Measurements from ENCODE around the gene RPL15. TPM values are rescaled to one million over a fixed set of nuclear protein-coding genes. Genes with fewer than 3 reads are reported as not detected.

RPL15 gene
- total and polyA plus RNA-seq, 2 experiments from 2014 or later, result 1,419 to 2,722 TPM

GRCh38 chr3:23948761-23949160, 31.8 kb downstream of the RPL15 start:
- no peak overlapping the region for H3K4me3 ChIP-seq
- H3K27me3 ChIP-seq, result no peaks in the 10 kb centered on the region
- H3K36me3 ChIP-seq, result peaks cover 3% of the 10 kb centered on the region
- H3K4me1 ChIP-seq (ENCODE audit: low read depth), result peaks cover 45% of the 10 kb centered on the region
- TF ChIP-seq CTCF (IDR thresholded peaks at IDR 0.05; ENCODE audit: low read depth, low read length), result no peak
- H3K9me3 ChIP-seq (ENCODE audit: low read depth), result no peaks in the 10 kb centered on the region
- peak in 1 of 2 donors; percentile 14 for DNase-seq (ENCODE audit: low read depth in 1 of 2, low spot score in 1 of 2)
- no peak overlapping the region for H3K27ac ChIP-seq

- no peak overlapping the region for H3K4me3 ChIP-seq
- peak in 1 of 2 donors; percentile 82 for DNase-seq (ENCODE audit: low read depth in 1 of 2, low spot score in 1 of 2)
- H3K27me3 ChIP-seq, result no peaks in the 10 kb centered on the region
- peak overlapping the region; percentile 85 for H3K27ac ChIP-seq
- H3K36me3 ChIP-seq, result peaks cover 3% of the 10 kb centered on the region
- peaks cover 38% of the 10 kb centered on the region for H3K4me1 ChIP-seq (ENCODE audit: low read depth)
- TF ChIP-seq CTCF (IDR thresholded peaks at IDR 0.05; ENCODE audit: low read depth, low read length), result no peak
- no peaks in the 10 kb centered on the region for H3K9me3 ChIP-seq (ENCODE audit: low read depth)
These were observed 32.9 kb downstream of the RPL15 start for GRCh38 chr3:23949784-23950183.

GRCh38 chr3:23950293-23950692, 33.4 kb downstream of the RPL15 start:
- H3K4me1 ChIP-seq (ENCODE audit: low read depth), result peaks cover 38% of the 10 kb centered on the region
- H3K27me3 ChIP-seq, result no peaks in the 10 kb centered on the region
- H3K27ac ChIP-seq, result peak overlapping the region; percentile 85
- no peak for TF ChIP-seq CTCF (IDR thresholded peaks at IDR 0.05; ENCODE audit: low read depth, low read length)
- DNase-seq (ENCODE audit: low read depth in 1 of 2, low spot score in 1 of 2), result no peak
- no peaks in the 10 kb centered on the region for H3K9me3 ChIP-seq (ENCODE audit: low read depth)
- H3K4me3 ChIP-seq, result no peak overlapping the region
- peaks cover 2% of the 10 kb centered on the region for H3K36me3 ChIP-seq

- TF ChIP-seq CTCF (IDR thresholded peaks at IDR 0.05; ENCODE audit: low read depth, low read length), result no peak
- H3K9me3 ChIP-seq (ENCODE audit: low read depth), result no peaks in the 10 kb centered on the region
- no peak overlapping the region for H3K27ac ChIP-seq
- peaks cover 10% of the 10 kb centered on the region for H3K36me3 ChIP-seq
- peak in 1 of 2 donors; percentile 45 for DNase-seq (ENCODE audit: low read depth in 1 of 2, low spot score in 1 of 2)
- H3K27me3 ChIP-seq, result no peaks in the 10 kb centered on the region
- H3K4me1 ChIP-seq (ENCODE audit: low read depth), result peaks cover 26% of the 10 kb centered on the region
- no peak overlapping the region for H3K4me3 ChIP-seq
These were observed 35.7 kb downstream of the RPL15 start for GRCh38 chr3:23952646-23953045.

- Histone ChIP-seq H3K27ac (no peak overlapping the region), H3K4me1 (ENCODE audit: low read depth) (peaks cover 20% of the 10 kb centered on the region), H3K27me3 (no peaks in the 10 kb centered on the region), H3K9me3 (ENCODE audit: low read depth) (no peaks in the 10 kb centered on the region), H3K36me3 (peaks cover 10% of the 10 kb centered on the region), H3K4me3 (no peak overlapping the region)
- no peak for DNase-seq (ENCODE audit: low read depth in 1 of 2, low spot score in 1 of 2)
- no peak for TF ChIP-seq CTCF (IDR thresholded peaks at IDR 0.05; ENCODE audit: low read depth, low read length)
These were observed 36.6 kb downstream of the RPL15 start for GRCh38 chr3:23953523-23953922.

- Histone ChIP-seq H3K27me3 (no peaks in the 10 kb centered on the region), H3K36me3 (peaks cover 10% of the 10 kb centered on the region), H3K4me1 (ENCODE audit: low read depth) (peaks cover 15% of the 10 kb centered on the region), H3K27ac (no peak overlapping the region), H3K4me3 (no peak overlapping the region), H3K9me3 (ENCODE audit: low read depth) (no peaks in the 10 kb centered on the region)
- no peak for TF ChIP-seq CTCF (IDR thresholded peaks at IDR 0.05; ENCODE audit: low read depth, low read length)
- DNase-seq (ENCODE audit: low read depth in 1 of 2, low spot score in 1 of 2), result no peak
These were observed 37.2 kb downstream of the RPL15 start for GRCh38 chr3:23954144-23954543.
